ENCODE measurements around the gene HCRT. TPM values are rescaled to one million over a fixed set of nuclear protein-coding genes. Genes with fewer than 3 reads are reported as not detected.

The HCRT gene
- total RNA-seq, 1 donor from 2014 or later = not detected

GRCh38 chr17:42183741-42184711, 1.2 kb downstream of the HCRT start:
- intact Hi-C loops (cut with DNase I) = loop anchor here (10.0 kb wide), 1 partner anchor 341 kb away; no protein-coding TSS in a partner anchor
- ATAC-seq (peak; percentile 87), DNase-seq (ENCODE audit: missing footprints) (peak; percentile 87)

DNA sequence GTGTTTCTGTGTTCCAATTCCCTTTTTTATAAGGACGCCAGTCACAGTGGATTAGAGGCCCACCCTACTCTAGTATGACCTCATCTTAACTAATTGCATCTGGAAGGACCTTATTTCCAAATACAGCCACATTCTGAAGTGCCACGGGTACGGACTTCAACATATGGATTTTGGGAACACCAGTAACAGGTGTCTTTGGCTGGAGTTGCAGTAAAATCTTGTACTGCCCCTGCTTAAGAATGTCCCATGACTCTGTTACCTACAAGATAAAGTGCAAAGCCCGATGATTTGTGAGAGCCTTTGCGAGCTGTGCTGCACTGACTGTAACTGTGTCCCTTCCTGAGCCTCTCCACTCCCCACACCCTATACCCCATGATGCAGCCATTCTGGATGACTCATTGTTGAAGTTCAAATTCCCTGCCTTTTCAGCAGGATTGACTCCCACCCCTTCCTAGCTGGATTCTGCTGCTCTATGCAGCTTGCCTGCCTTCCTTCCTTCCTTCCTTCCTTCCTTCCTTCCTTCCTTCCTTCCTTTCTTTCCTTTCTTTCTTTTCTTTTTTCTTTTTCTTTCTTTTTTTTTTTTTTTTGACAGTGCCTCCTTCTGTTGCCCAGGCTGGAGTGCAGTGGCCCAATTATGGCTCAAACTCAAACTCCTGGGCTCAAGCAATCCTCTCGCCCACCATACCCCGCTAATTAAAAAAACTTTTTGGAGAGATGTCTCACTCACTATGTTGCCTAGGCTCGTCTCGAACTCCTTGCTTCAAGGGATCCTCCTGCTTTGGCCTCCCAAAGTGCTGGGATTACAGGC, 2.1 kb downstream of the HCRT start:
- no peak for ATAC-seq
- DNase-seq (ENCODE audit: missing footprints) = no peak
- intact Hi-C loops (cut with DNase I) = loop anchor here (10.0 kb wide), 1 partner anchor 342 kb away; no protein-coding TSS in a partner anchor

GRCh38 chr17:42181851-42182207, 3.4 kb downstream of the HCRT start:
- ATAC-seq (no peak), DNase-seq (ENCODE audit: missing footprints) (no peak)
- intact Hi-C loops (cut with DNase I) = loop anchor here (2.0 to 10.0 kb wide), 2 partner anchors 63 to 343 kb away; no protein-coding TSS in a partner anchor

DNA sequence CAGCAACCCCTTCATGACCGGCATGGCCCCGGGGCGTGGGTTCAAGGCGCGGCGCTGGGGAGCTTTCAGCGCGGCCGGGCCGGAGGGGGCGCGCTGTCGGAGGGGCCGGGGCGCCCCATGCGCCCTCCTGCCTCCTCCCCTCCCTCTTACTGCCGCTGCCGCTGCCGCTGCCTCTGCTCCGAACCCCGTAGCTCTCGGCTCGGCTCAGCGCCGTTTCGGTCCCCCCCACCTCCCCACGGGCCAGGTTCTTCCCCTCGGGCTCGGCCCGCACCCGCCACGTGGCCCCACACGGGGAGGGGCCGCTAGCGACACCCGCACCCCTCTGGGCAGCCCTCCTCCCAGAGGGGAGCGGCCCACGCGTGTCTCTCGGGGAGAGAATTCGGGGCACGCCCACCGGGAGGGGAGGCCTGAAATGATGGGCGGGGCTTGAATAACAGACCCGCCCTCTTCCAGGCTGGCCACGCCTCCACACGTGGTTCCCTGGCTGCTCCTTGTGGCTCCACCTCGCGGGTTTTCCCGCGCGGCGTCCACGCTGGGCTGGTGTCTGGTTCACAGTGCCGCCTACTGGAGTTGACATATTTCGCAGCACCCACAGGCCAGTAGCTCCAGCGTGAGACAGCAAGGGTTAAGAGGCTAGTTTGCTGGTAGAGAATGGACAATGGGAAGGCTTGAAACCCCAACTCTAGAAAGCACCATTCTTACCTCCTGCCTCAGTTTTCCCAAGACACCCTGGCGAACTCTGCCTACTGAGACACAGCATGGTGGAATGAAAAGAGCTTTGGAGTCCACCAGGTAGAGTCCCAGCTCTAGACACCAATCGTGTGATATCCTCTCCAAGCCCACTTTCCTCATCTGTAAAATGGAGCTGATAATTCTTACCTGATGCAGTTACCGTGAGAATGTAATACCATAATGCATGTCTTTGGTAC, 4.1 kb downstream of the HCRT start, which contains the start of gene KCNH4:
Gene KCNH4, minus strand, starts transcription at position 221 of the 929 bp plus-strand sequence. Its CDS starts 197 bp downstream, at position 24.
- ATAC-seq (peak; percentile 53), DNase-seq (ENCODE audit: missing footprints) (peak; percentile 93)
- intact Hi-C loops (cut with DNase I) = loop anchor here (2.0 to 10.0 kb wide), 2 partner anchors 62 to 344 kb away; no protein-coding TSS in a partner anchor

- DNase-seq (ENCODE audit: missing footprints) (no peak), ATAC-seq (no peak)
- intact Hi-C loops (cut with DNase I) = loop anchor here (2.0 to 10.0 kb wide), 2 partner anchors 62 to 344 kb away; no protein-coding TSS in a partner anchor
These were observed 4.8 kb downstream of the HCRT start for GRCh38 chr17:42180411-42180921.

DNA sequence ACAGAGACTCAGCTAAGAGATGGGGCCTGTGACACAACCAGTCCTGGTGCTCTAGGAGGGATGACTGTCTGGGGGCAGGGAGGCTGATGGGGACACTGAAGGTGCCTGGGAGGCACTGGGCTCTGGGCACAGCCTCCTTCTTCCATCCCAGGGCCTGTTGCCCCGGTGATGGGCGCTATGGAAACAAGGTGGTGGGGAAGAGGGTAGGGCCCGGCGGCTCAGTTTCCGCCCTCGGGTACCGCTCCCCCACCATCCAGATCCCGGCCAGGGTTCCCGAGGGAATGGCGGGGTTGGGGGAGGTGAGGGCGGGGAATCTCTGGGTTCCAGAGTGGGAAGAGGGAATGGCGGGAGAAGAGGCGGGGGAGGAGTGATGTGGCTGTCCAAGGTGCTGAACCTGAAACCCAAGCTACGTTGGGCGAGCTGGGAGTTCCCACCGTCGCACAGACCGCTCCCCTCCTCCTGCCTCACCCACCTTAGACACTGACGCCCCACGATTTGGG, 5.3 kb downstream of the HCRT start:
- intact Hi-C loops (cut with DNase I) = loop anchor here (2.0 to 10.0 kb wide), 2 partner anchors 61 to 345 kb away; no protein-coding TSS in a partner anchor
- DNase-seq (ENCODE audit: missing footprints) (no peak), ATAC-seq (no peak)

GRCh38 chr17:42179335-42179734, 5.9 kb downstream of the HCRT start:
- ATAC-seq (no peak), DNase-seq (ENCODE audit: missing footprints) (no peak)
- intact Hi-C loops (cut with DNase I) = no loop called here

- intact Hi-C loops (cut with DNase I) = no loop called here
- no peak for ATAC-seq
- DNase-seq (ENCODE audit: missing footprints) = peak; percentile 39
These were observed 6.4 kb downstream of the HCRT start for GRCh38 chr17:42178817-42179216.

DNA sequence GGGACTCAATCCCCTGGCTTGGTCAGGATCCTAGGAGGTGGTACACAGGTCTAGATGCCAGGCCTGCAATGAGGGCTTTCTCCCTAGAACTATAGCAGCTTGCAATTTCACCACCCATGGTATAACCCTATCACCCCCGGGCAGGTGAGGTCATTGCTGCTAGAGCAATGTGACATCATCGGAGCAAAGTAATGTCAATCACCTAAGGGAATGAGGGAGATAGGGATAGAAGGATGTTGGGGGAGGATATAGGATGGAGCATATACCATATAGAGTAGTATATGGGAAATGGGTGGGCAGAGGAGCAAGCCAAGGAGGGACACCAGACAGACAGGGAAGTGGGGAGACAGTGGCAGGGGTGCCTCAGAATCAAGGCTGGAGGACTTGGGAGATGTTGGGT, 7.6 kb downstream of the HCRT start:
- DNase-seq (ENCODE audit: missing footprints) (no peak), ATAC-seq (no peak)
- intact Hi-C loops (cut with DNase I) = no loop called here

DNA sequence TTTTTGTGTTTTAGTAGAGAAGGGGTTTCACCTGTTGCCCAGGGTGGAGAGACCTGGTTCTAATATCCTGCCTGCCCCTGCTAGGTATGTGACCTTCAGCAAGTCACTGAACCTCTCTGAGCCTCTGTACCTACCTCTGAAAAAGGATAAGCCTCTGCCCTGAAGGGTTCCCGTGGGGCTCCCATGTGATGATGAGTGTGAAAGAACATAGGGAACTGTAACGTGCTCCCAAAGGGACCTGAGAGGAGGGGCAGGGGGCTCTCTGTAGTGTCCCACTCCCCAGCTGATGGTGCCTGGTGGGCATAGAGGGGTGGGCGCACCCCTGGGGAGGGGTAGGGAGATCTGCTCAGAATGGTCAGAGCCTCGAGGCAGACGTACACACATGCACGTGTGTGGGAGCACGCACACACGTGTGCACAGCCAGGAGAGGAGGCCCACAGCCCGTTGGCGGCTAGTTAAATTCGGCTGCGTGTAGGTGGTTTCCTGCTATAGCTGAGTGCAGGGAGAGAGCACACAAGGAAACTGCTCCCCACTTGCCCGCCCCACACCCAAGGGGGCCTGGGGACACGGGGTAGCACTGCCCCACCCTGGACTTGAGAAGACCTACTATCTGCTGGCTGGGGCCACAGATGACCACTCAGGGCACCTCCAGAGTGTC, 11.0 kb downstream of the HCRT start:
- DNase-seq (ENCODE audit: missing footprints) (no peak), ATAC-seq (no peak)
- intact Hi-C loops (cut with DNase I) = no loop called here

- ATAC-seq (no peak), DNase-seq (ENCODE audit: missing footprints) (no peak)
- intact Hi-C loops (cut with DNase I) = no loop called here
These were observed 13.4 kb downstream of the HCRT start for GRCh38 chr17:42171831-42172230.

DNA sequence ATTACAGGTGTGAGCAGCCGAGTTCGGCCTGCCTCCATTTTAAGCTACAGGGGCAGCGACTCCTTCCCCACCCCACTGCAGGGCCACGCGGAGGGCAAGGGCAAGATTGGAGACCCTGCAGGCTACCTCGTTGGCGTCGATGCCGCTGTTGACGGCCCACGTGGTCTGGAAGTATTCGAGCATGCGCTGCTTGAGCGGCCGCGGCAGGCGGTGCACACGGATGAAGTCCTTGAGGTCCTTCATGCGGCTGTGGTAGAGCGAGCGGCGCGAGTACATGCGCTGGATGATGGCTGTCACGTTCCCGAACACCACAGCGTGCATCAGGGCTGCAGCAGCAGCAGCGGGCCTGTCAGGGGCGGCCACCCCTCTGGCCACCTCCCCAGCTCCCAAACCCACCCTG, 15.9 kb downstream of the HCRT start:
- intact Hi-C loops (cut with DNase I) = no loop called here
- DNase-seq (ENCODE audit: missing footprints) (no peak), ATAC-seq (no peak)

DNA sequence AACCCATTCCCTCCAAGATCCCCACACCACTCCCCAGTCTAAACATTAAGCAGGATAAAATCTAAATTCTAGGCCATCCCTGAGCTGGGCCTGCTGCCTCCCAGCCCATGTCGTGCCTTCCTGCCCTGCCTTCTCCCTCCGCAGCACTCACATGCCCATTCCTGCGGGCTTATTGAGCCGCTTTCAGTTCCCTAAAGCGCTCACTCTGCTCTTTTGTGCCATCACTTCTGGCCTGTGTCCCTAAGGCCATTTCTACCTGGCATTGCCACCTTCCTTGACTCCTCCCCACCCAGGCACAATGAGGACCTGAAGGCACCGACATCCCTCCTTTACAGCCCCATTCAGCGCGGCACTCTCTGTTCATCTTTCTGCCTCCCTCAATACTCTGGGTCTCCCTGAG, 17.4 kb downstream of the HCRT start:
- intact Hi-C loops (cut with DNase I) = no loop called here
- no peak for DNase-seq (ENCODE audit: missing footprints)
- ATAC-seq = no peak

DNA sequence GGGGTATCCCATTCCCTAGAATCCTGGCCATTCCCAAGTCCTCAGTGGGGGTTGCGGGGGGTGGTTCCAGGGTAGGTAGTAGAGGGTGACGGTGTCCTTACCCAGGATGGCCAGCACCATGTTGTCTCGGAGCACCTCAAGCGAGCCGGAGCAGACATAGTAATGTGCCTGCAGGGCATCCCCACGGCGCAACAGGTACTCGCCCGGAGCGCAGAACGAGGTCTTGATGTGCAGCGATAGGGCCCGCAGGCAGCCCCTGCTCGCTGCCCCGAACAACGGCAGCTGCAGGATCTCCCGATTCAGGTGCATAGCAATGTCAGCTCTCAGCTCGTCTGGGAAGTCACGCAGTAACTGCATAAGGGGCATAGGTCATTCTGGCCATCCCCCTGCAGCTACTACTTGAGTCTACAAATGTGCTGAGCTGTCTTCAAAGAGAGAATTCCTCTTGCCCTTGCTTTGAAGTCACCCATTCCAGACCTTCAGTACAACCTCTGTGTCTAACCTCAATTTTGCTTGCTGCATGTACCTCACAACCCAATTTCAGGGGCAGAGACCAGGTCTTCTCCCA, 19.0 kb downstream of the HCRT start:
- DNase-seq (ENCODE audit: missing footprints) (no peak), ATAC-seq (no peak)
- intact Hi-C loops (cut with DNase I) = no loop called here

DNA sequence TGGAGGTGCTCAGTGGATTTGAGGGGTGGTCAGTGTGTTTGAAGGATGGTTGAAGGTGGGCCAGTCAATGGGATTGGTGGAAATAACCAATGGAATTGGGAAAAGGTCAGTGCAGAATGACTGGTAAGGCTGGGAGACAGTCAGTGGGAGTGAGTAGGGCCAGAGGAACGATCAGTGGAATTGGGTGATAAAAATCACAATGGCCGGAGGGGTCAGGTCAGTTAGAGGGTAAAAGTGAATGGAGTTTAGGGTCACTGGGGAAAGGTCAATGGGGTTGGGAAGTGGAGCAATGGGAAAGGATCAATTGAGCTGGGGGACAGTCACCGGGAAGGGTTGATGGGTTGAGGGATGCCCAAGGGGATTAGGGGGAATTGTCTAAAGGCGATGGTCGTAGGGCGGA, 19.5 kb downstream of the HCRT start:
- DNase-seq (ENCODE audit: missing footprints) (no peak), ATAC-seq (no peak)
- intact Hi-C loops (cut with DNase I) = no loop called here

DNA sequence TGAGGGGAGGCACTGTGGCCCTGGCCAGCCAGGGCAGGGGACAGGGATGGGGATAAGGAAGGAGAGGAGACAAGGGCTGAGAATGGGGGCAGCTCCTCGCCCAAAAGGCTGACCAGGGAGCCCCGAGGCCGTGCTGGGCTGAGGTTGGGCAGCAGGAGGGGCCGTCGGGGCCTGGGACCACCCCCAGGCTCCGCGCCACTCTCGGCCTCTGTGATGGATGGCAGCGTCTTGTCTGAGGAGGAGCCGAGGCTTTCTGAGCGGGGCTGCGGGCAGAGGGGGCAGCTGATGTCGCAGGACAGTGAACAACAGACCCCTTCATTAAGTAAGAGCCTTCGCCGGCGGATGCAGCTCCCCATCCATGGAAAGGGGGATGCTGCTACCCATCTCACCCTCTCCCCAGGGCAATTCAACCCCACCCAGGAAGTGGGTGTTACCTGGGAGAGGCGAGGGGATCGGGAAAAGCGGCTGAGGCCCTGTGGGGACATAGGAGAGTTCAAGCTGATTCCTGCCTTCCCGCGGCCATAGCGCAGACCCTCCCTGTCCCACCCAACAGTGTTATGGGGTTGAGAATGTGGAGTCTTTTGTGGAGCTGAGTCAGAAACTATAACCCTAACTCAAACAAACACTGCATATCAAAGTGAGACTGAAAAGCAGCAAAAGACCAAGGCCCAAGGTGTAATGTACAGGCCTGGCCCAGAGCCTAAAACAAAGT, 21.4 kb downstream of the HCRT start:
- intact Hi-C loops (cut with DNase I) = no loop called here
- ATAC-seq (no peak), DNase-seq (ENCODE audit: missing footprints) (no peak)

Data from Right ventricle myocardium inferior (tissue), 1 donor.